Osteocyte (in vitro differentiated cells): ENCODE measurements around the gene EIF5B. TPM values are rescaled to one million over a fixed set of nuclear protein-coding genes. Genes with fewer than 3 reads are reported as not detected.

ENCODE experiments used
- DNase-seq: peaks from one replicate; pipeline ENCODE4 v3.0.0; 2021; ENCODE audit warnings: mixed read lengths; ENCODE audit not compliant: unreplicated experiment; ENCODE audit errors: extremely low spot score
- H3K27ac Mint-ChIP-seq: one replicate; pipeline ENCODE4 v1.8.0; 2021; ENCODE audit warnings: mild to moderate bottlenecking, mixed read lengths; ENCODE audit not compliant: unreplicated experiment
- H3K27me3 Mint-ChIP-seq: one replicate; pipeline ENCODE4 v1.8.0; 2021; ENCODE audit warnings: mixed read lengths; ENCODE audit not compliant: unreplicated experiment
- H3K36me3 Mint-ChIP-seq: one replicate; pipeline ENCODE4 v1.8.0; 2021; ENCODE audit warnings: mixed read lengths; ENCODE audit not compliant: unreplicated experiment
- H3K4me1 Mint-ChIP-seq: one replicate; pipeline ENCODE4 v1.8.0; 2021; ENCODE audit warnings: mixed read lengths; ENCODE audit not compliant: unreplicated experiment
- H3K4me3 Mint-ChIP-seq: one replicate; pipeline ENCODE4 v1.8.0; 2021; ENCODE audit warnings: mild to moderate bottlenecking, moderate library complexity, mixed read lengths; ENCODE audit not compliant: unreplicated experiment
- H3K9me3 Mint-ChIP-seq: one replicate; pipeline ENCODE4 v1.8.0; 2021; ENCODE audit warnings: mixed read lengths; ENCODE audit not compliant: unreplicated experiment
- total RNA-seq: library from RNA; stranded (reverse); gene quantifications from 2 replicates; pipeline ENCODE4 v1.2.1, GENCODE V29; 2021
- TF ChIP-seq, protein P1 (sequence below): fragments of 200-600 bp; sonication (generic); IDR thresholded peaks from 2 replicates; pipeline ENCODE4 v1.5.0; 2021; ENCODE audit warnings: antibody characterized with exemption, mild to moderate bottlenecking, moderate library complexity

The EIF5B gene
- total RNA-seq, 1 donor from 2014 or later: 35.5 TPM

DNA sequence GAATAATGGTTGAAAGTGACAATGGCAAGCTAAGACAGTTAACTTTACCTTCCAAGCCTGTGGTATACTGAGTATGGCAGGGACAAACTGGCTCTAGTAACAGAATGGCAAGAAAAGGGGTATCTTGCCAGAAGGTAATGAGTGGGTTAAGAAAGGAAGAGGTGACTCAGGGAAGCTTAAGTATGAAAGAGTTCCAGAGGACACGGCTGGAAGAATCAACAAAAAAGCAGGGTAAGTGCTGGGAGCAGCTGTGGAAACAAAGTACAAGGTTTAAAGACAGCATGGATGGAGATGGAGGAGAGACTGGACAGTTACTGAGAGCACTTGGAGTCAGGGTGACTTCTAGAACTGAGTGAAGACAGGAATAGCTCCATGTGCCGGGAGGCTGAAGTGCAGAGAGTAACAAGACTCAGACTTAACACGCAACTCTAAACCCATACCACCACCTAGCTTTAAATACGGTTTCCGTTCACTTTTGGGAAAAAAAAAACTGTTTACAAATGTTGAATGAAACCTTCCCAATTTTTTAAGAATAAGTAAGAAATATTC is 83.6 kb downstream of the EIF5B start:
- H3K27me3 Mint-ChIP-seq: no peaks in the 10 kb centered on the region
- DNase-seq: no peak
- no peak overlapping the region for H3K4me3 Mint-ChIP-seq
- no peaks in the 10 kb centered on the region for H3K9me3 Mint-ChIP-seq
- peaks cover 21% of the 10 kb centered on the region for H3K4me1 Mint-ChIP-seq
- peaks cover 39% of the 10 kb centered on the region for H3K36me3 Mint-ChIP-seq
- TF ChIP-seq, protein P1, sequence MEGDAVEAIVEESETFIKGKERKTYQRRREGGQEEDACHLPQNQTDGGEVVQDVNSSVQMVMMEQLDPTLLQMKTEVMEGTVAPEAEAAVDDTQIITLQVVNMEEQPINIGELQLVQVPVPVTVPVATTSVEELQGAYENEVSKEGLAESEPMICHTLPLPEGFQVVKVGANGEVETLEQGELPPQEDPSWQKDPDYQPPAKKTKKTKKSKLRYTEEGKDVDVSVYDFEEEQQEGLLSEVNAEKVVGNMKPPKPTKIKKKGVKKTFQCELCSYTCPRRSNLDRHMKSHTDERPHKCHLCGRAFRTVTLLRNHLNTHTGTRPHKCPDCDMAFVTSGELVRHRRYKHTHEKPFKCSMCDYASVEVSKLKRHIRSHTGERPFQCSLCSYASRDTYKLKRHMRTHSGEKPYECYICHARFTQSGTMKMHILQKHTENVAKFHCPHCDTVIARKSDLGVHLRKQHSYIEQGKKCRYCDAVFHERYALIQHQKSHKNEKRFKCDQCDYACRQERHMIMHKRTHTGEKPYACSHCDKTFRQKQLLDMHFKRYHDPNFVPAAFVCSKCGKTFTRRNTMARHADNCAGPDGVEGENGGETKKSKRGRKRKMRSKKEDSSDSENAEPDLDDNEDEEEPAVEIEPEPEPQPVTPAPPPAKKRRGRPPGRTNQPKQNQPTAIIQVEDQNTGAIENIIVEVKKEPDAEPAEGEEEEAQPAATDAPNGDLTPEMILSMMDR: no peak
- H3K27ac Mint-ChIP-seq: peak overlapping the region; percentile 59

DNA sequence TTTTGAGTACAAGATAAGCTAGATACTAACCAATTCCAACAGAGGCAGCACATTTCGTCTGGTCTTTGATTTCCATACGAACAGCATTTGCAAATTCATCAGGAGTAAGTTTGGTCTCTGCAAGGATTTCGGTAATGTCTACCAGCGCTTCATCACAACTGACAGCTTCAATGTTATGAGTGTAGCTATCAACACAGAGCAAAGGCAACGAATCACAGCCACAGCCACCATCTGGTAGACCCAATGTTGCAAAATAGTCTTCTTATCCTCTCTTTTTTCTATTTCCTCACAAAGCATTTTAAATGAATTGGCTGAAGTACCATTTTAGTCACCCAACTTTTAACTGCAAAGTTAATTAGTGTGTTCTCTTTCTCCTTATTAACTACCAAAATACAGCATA is 84.3 kb downstream of the EIF5B start:
- Mint-ChIP-seq H3K27me3 (no peaks in the 10 kb centered on the region), H3K4me1 (peaks cover 21% of the 10 kb centered on the region), H3K9me3 (no peaks in the 10 kb centered on the region), H3K36me3 (peaks cover 37% of the 10 kb centered on the region), H3K4me3 (no peak overlapping the region), H3K27ac (peak overlapping the region; percentile 54)
- DNase-seq: no peak
- TF ChIP-seq, protein P1: no peak

DNA sequence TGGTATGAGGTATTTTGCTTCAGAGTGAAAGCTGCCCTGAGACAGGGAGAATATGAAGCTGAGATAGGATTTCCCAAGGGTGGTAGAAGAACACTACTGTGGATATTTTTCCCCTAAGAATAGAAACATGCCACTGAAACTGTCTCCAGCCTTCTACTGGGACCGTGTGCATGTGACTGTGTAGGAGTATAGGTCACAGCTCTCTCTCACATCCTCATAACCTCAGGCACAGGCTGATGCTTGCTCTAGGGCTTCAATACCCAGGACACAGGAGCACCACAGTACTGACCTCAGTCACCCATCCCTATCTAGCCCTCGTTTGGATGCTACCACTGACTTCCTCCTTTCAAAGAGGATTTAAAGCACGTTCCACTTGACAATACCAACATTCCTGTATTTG is 85.4 kb downstream of the EIF5B start:
- Mint-ChIP-seq H3K27me3 (no peaks in the 10 kb centered on the region), H3K4me1 (peaks cover 21% of the 10 kb centered on the region), H3K27ac (no peak overlapping the region), H3K9me3 (no peaks in the 10 kb centered on the region), H3K36me3 (peaks cover 35% of the 10 kb centered on the region), H3K4me3 (no peak overlapping the region)
- TF ChIP-seq, protein P1: no peak
- no peak for DNase-seq

DNA sequence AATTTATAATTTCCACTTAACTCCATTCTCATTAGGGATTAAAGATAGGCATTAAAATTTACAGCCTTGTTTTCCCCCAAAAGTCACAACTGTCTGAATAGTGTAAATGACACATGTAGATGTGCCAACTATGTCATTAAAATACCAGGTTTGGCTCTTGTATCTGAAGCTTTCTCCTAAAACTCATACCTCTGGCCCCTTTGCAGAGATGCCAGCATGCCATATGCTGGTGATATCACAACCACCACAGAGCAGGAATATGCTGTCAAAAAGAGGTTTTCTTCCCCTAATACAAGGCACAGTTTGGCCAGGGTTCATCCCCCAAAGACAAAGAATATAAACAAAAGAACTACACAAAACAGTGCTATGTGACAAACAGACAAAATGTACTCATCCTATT is 87.2 kb downstream of the EIF5B start:
- peaks cover 33% of the 10 kb centered on the region for H3K36me3 Mint-ChIP-seq
- no peak overlapping the region for H3K4me3 Mint-ChIP-seq
- no peak for DNase-seq
- no peaks in the 10 kb centered on the region for H3K9me3 Mint-ChIP-seq
- H3K27ac Mint-ChIP-seq: no peak overlapping the region
- no peaks in the 10 kb centered on the region for H3K27me3 Mint-ChIP-seq
- TF ChIP-seq, protein P1: no peak
- H3K4me1 Mint-ChIP-seq: peaks cover 20% of the 10 kb centered on the region

DNA sequence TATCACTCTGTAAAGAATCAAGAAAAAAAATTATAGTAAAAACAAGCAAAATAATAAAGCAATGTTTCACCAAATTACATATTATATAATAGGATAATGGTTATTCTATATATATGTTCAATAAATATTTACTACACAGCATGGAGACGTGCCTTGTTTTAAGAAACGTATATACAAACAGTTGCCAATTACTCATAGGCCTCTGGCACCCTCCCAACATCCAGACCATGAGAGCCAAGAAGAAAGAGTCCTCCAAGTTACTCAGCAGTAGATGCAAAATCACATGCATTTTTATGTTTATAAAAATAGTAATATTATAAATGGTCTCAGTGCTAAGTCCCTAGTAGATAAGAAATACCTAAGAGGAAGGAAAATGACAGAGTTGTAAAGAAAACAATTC is 87.8 kb downstream of the EIF5B start:
- TF ChIP-seq, protein P1: no peak
- Mint-ChIP-seq H3K4me3 (no peak overlapping the region), H3K27ac (no peak overlapping the region), H3K4me1 (peaks cover 14% of the 10 kb centered on the region), H3K27me3 (no peaks in the 10 kb centered on the region), H3K36me3 (peaks cover 33% of the 10 kb centered on the region), H3K9me3 (no peaks in the 10 kb centered on the region)
- DNase-seq: no peak
